ENCODE measurements around the gene NLRP5.

- TF ChIP-seq POLR2A (IDR thresholded peaks at IDR 0.05; ENCODE audit: low read depth, low read length) (no peak), TAF1 (IDR thresholded peaks at IDR 0.05; ENCODE audit: borderline replicate concordance, low read depth, low read length) (no peak), POLR2AphosphoS5 (IDR thresholded peaks at IDR 0.05; ENCODE audit: low read depth, low read length) (no peak)
Measured at GRCh38 chr19:56084835-56085536, 98.4 kb downstream of the NLRP5 start.

All from GM12892 (cell line).